H1 (cell line): ENCODE data around the gene VPS54. TPM values are rescaled to one million over a fixed set of nuclear protein-coding genes. Genes with fewer than 3 reads are reported as not detected.

Experiments used
- POLR2A ChIP-seq, 2 experiments: IDR thresholded peaks; 1 replicate in 1 of 2; 2 replicates in 1 of 2; pipeline ENCODE4 v1.6.1; 2011; ENCODE audit warnings: low read depth in 2 of 2, low read length in 2 of 2, mild to moderate bottlenecking in 2 of 2; ENCODE audit errors: control extremely low read depth in 1 of 2
- RAD21 ChIP-seq, 2 experiments: IDR thresholded peaks in 1 of 2; conservative IDR thresholded peaks in 1 of 2; 2 replicates each; pipeline ENCODE4 v1.6.1; 2011; ENCODE audit warnings: low read depth in 2 of 2, low read length in 2 of 2, improper control_type of control experiment in 1 of 2, inconsistent platforms in 1 of 2, mild to moderate bottlenecking in 1 of 2, moderate library complexity in 1 of 2
- RFX5 ChIP-seq: IDR thresholded peaks from 2 replicates; pipeline ENCODE4 v1.6.1; 2011; ENCODE audit warnings: low read depth, low read length, improper control_type of control experiment, borderline replicate concordance
- polyA plus RNA-seq, 7 experiments: library from polyadenylated mRNA; depleted of rRNA in 3 of 7; stranded (reverse) in 5 of 7; unstranded in 2 of 7; fragments of >200 nt in 5 of 7; fragments of 200-250 nt in 2 of 7; gene quantifications; 1 replicate in 5 of 7; 2 replicates in 1 of 7; 4 replicates in 1 of 7; pipeline versions ENCODE4 v1.2.1 to v1.2.3, GENCODE V29; 2011 to 2013; ENCODE audit warnings: missing spikeins in 2 of 7, mixed read lengths in 2 of 7
- total RNA-seq: library from RNA; stranded (reverse); fragmentation: NEBNext Ultra II Directional; extraction: Animal tissue kit (Norgen Biotek cat#: 25700); gene quantifications from 2 replicates; pipeline ENCODE4 v1.2.1, GENCODE V29; 2021

The VPS54 gene
- total and polyA plus RNA-seq, 2 of the 8 experiments (the other 6 are each of a cell fraction or from before 2014, with no cell fraction given) = 3.6 to 13.2 TPM

DNA sequence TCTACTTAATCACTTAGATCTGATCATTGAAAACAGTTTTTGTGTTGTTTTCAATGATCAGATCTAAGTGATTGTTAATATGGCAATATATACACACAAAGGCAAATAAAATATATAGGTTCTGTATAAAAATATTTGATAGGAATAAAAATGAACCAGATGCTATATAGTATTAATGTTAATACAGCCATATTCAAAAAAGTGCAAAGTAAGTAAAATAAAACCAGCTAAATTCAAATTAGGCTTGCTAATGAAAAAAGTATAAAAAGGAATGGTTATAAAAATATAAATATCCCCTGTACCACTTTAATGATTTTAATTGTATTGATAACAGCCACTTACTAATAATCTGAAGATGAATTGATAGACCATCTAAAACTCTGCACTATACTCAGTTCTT, 38.4 kb downstream of the VPS54 start (continued):
- TF ChIP-seq POLR2A (IDR thresholded peaks at IDR 0.05; ENCODE audit: control extremely low read depth in 1 of 2, low read depth in 2 of 2, low read length in 2 of 2) (no peak), RFX5 (no peak), RAD21 (IDR thresholded peaks at IDR 0.05 in 1 of 2, conservative IDR thresholded peaks at IDR 0.05 in 1 of 2; ENCODE audit: low read depth in 2 of 2, low read length in 2 of 2) (no peak)
